GM10847 (cell line): ENCODE measurements around the gene DNM3.

Experiments used
- POLR2A ChIP-seq: IDR thresholded peaks from 2 replicates; pipeline ENCODE4 v1.6.1; 2011; ENCODE audit not compliant: insufficient read length; ENCODE audit errors: extremely low read depth

The DNM3 gene

GRCh38 chr1:172109359-172109758 lies 268.1 kb downstream of the DNM3 start:
- TF ChIP-seq POLR2A = no peak

- TF ChIP-seq POLR2A = no peak
Measured at GRCh38 chr1:172112576-172112975, 271.3 kb downstream of the DNM3 start.

- TF ChIP-seq POLR2A = no peak
Measured at GRCh38 chr1:172117800-172118199, 276.5 kb downstream of the DNM3 start.

GRCh38 chr1:172118618-172119017 lies 277.3 kb downstream of the DNM3 start:
- no peak for TF ChIP-seq POLR2A

- no peak for TF ChIP-seq POLR2A
Measured at GRCh38 chr1:172119184-172119583, 277.9 kb downstream of the DNM3 start.

- TF ChIP-seq POLR2A = no peak
Measured at GRCh38 chr1:172120381-172120780, 279.1 kb downstream of the DNM3 start.

GRCh38 chr1:172121081-172121717 lies 279.9 kb downstream of the DNM3 start:
- no peak for TF ChIP-seq POLR2A

- TF ChIP-seq POLR2A = no peak
Measured at GRCh38 chr1:172122381-172122780, 281.1 kb downstream of the DNM3 start.

- no peak for TF ChIP-seq POLR2A
Measured at GRCh38 chr1:172125250-172125649, 284.0 kb downstream of the DNM3 start.

GRCh38 chr1:172125812-172126430 lies 284.6 kb downstream of the DNM3 start:
- no peak for TF ChIP-seq POLR2A

- no peak for TF ChIP-seq POLR2A
Measured at GRCh38 chr1:172132836-172133235, 291.5 kb downstream of the DNM3 start.

- TF ChIP-seq POLR2A = no peak
Measured at GRCh38 chr1:172134087-172134731, 292.9 kb downstream of the DNM3 start.

- no peak for TF ChIP-seq POLR2A
Measured at GRCh38 chr1:172135076-172135672, 293.9 kb downstream of the DNM3 start.

- no peak for TF ChIP-seq POLR2A
Measured at GRCh38 chr1:172135978-172136610, 294.8 kb downstream of the DNM3 start.

GRCh38 chr1:172136925-172137324 lies 295.6 kb downstream of the DNM3 start:
- TF ChIP-seq POLR2A = no peak
